ENCODE data around the gene OPCML. TPM values are rescaled to one million over a fixed set of nuclear protein-coding genes. Genes with fewer than 3 reads are reported as not detected.

The OPCML gene
- total RNA-seq, 1 donor from 2014 or later, result 0.12 TPM

- H3K27ac ChIP-seq, result no peak overlapping the region
- H3K36me3 ChIP-seq, result no peaks in the 10 kb centered on the region
- TF ChIP-seq CTCF (IDR thresholded peaks at IDR 0.05), result no peak
- H3K4me1 ChIP-seq, result no peaks in the 10 kb centered on the region
- intact Hi-C loops (cut with DNase I), result no loop called here
- no peaks in the 10 kb centered on the region for H3K9me3 ChIP-seq
- no peak for DNase-seq
- H3K27me3 ChIP-seq (ENCODE audit: low read depth), result peaks cover under 1% of the 10 kb centered on the region
- H3K4me3 ChIP-seq, result no peak overlapping the region
- no peak for ATAC-seq
Observed at GRCh38 chr11:133147625-133148024, 384.7 kb downstream of the OPCML start.

GRCh38 chr11:133146697-133147306 is 385.5 kb downstream of the OPCML start:
- Histone ChIP-seq H3K4me3 (no peak overlapping the region), H3K27me3 (ENCODE audit: low read depth) (no peaks in the 10 kb centered on the region), H3K9me3 (no peaks in the 10 kb centered on the region), H3K4me1 (no peaks in the 10 kb centered on the region), H3K36me3 (no peaks in the 10 kb centered on the region), H3K27ac (no peak overlapping the region)
- TF ChIP-seq CTCF (IDR thresholded peaks at IDR 0.05), result no peak
- ATAC-seq (no peak), DNase-seq (no peak)
- intact Hi-C loops (cut with DNase I), result no loop called here

GRCh38 chr11:133137939-133138338 is 394.4 kb downstream of the OPCML start:
- TF ChIP-seq CTCF (IDR thresholded peaks at IDR 0.05), result no peak
- Histone ChIP-seq H3K4me1 (no peaks in the 10 kb centered on the region), H3K27ac (no peak overlapping the region), H3K27me3 (ENCODE audit: low read depth) (no peaks in the 10 kb centered on the region), H3K4me3 (no peak overlapping the region), H3K9me3 (no peaks in the 10 kb centered on the region), H3K36me3 (no peaks in the 10 kb centered on the region)
- ATAC-seq (no peak), DNase-seq (no peak)
- intact Hi-C loops (cut with DNase I), result no loop called here

- DNase-seq (no peak), ATAC-seq (peak in 1 of 2 donors; percentile 40)
- H3K27me3 ChIP-seq (ENCODE audit: low read depth), result no peaks in the 10 kb centered on the region
- no peak for TF ChIP-seq CTCF (IDR thresholded peaks at IDR 0.05)
- H3K9me3 ChIP-seq, result no peaks in the 10 kb centered on the region
- no peaks in the 10 kb centered on the region for H3K4me1 ChIP-seq
- intact Hi-C loops (cut with DNase I), result no loop called here
- no peaks in the 10 kb centered on the region for H3K36me3 ChIP-seq
- H3K4me3 ChIP-seq, result no peak overlapping the region
- H3K27ac ChIP-seq, result no peak overlapping the region
Observed at GRCh38 chr11:133137270-133137669, 395.0 kb downstream of the OPCML start.

- no peak overlapping the region for H3K4me3 ChIP-seq
- no peaks in the 10 kb centered on the region for H3K27me3 ChIP-seq (ENCODE audit: low read depth)
- H3K4me1 ChIP-seq, result no peaks in the 10 kb centered on the region
- TF ChIP-seq CTCF (IDR thresholded peaks at IDR 0.05), result no peak
- H3K9me3 ChIP-seq, result no peaks in the 10 kb centered on the region
- ATAC-seq, result no peak
- H3K27ac ChIP-seq, result no peak overlapping the region
- intact Hi-C loops (cut with DNase I), result no loop called here
- no peak for DNase-seq
- H3K36me3 ChIP-seq, result no peaks in the 10 kb centered on the region
Observed at GRCh38 chr11:133136376-133136775, 395.9 kb downstream of the OPCML start.

Measured in lower lobe of right lung (tissue), 2 donors.